BLaER1 treated with 17β-estradiol and CSF1 and Interleukin-3, amounts not matched to agents 10 nM and 100 nM (cell line): ENCODE results near the gene PTBP3.

Source experiments
- H3K27ac ChIP-seq, 11 experiments: shearing (Covaris generic); formaldehyde crosslinking; 2 replicates each; pipeline ENCODE4 v1.8.1; 2022
- H3K27me3 ChIP-seq, 11 experiments: shearing (Covaris generic); formaldehyde crosslinking; 2 replicates each; pipeline ENCODE4 v1.8.1; 2022
- H3K36me3 ChIP-seq, 11 experiments: shearing (Covaris generic); formaldehyde crosslinking; 2 replicates each; pipeline ENCODE4 v1.8.1; 2022
- H3K4me1 ChIP-seq, 10 experiments: shearing (Covaris generic); formaldehyde crosslinking; 2 replicates each; pipeline ENCODE4 v1.8.1; 2022
- H3K4me2 ChIP-seq, 11 experiments: shearing (Covaris generic); formaldehyde crosslinking; 2 replicates each; pipeline ENCODE4 v1.8.1; 2022
- H3K4me3 ChIP-seq, 10 experiments: shearing (Covaris generic); formaldehyde crosslinking; 2 replicates each; pipeline ENCODE4 v1.8.1; 2022
- H3K9ac ChIP-seq, 11 experiments: shearing (Covaris generic); formaldehyde crosslinking; 2 replicates each; pipeline ENCODE4 v1.8.1; 2022
- H3K9me3 ChIP-seq, 11 experiments: shearing (Covaris generic); formaldehyde crosslinking; replicated peaks in 1 of 11; 2 replicates each; pipeline ENCODE4 v1.8.1; 2022
- H4K20me1 ChIP-seq, 11 experiments: shearing (Covaris generic); formaldehyde crosslinking; 2 replicates each; pipeline ENCODE4 v1.8.1; 2022
- Cebpa-rat ChIP-seq, 11 experiments: shearing (Covaris generic); IDR thresholded peaks; 2 replicates each; pipeline ENCODE4 v1.8.1; 2022

The PTBP3 gene

DNA sequence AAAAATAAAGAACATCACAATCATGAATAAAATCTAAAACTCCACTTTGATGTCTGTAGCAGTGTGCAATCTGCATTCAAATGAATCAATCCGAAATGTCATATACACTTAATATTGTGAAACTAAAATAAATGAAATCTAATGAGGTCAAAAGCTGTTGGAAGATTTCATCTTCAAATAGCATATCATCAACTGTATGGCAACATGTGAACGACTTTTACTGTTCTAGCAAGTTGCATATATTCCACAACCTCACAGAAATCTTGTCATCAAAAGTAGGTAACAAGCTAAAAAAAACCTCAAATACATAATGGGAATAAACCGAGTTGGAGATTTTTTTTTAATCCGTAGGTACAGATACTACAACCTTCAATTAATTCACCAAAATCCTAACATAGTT, 1.2 kb downstream of the PTBP3 start:
- Histone ChIP-seq H3K4me3 (peak overlapping the region; percentile 83 to 99 (median 98)), H3K36me3 (peaks cover 0 to 20% (median 11%) of the 10 kb centered on the region in 11 experiments; a peak in 14 of 22 replicates), H4K20me1 (peaks cover 21 to 58% (median 46%) of the 10 kb centered on the region in 11 experiments; a peak in 20 of 22 replicates), H3K4me2 (peak overlapping the region; percentile 64 to 98 (median 79)), H3K27ac (peak overlapping the region; percentile 98 to 99 (median 99); a peak in 21 of 22 replicates), H3K4me1 (peaks cover 13 to 42% (median 34%) of the 10 kb centered on the region in 10 experiments), H3K9me3 (peaks cover 0 to 1% (median 0%) of the 10 kb centered on the region in 11 experiments; a peak in 3 of 22 replicates), H3K27me3 (no peaks in the 10 kb centered on the region), H3K9ac (peak overlapping the region; percentile 97 to 100 (median 99))
- no peak for TF ChIP-seq Cebpa-rat (IDR thresholded peaks at IDR 0.05)

DNA sequence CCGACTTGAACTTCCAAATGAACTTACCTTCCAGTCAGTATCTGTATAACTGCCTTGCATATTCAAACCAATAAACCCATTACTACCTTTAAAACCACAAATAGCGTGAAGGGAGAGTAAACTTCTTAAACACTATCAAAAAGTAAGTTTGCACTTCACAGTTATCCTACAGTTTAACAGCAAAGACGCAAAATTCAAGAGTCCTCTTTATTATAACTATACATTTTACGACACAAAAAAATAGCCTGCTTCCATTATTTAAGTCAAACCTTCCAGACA, 1.8 kb downstream of the PTBP3 start:
- Histone ChIP-seq H3K9ac (peak overlapping the region; percentile 59 to 100 (median 99); a peak in 18 of 22 replicates), H3K4me2 (peak overlapping the region; percentile 64 to 98 (median 79)), H3K27me3 (no peaks in the 10 kb centered on the region), H3K4me3 (peak overlapping the region; percentile 83 to 99 (median 98)), H3K4me1 (peaks cover 13 to 48% (median 34%) of the 10 kb centered on the region in 10 experiments), H4K20me1 (peaks cover 26 to 64% (median 52%) of the 10 kb centered on the region in 11 experiments; a peak in 20 of 22 replicates), H3K27ac (peak overlapping the region in 9 of 11 experiments; percentile 8 to 99 (median 99); a peak in 15 of 22 replicates), H3K9me3 (peaks cover 0 to 6% (median 0%) of the 10 kb centered on the region in 11 experiments; a peak in 4 of 22 replicates), H3K36me3 (peaks cover 0 to 26% (median 11%) of the 10 kb centered on the region in 11 experiments; a peak in 15 of 22 replicates)
- TF ChIP-seq Cebpa-rat (IDR thresholded peaks at IDR 0.05): no peak

- Histone ChIP-seq H3K4me3 (no peak overlapping the region), H3K27ac (no peak overlapping the region), H3K9ac (no peak overlapping the region), H3K4me1 (peaks cover 7 to 66% (median 26%) of the 10 kb centered on the region in 10 experiments), H4K20me1 (peaks cover 27 to 93% (median 68%) of the 10 kb centered on the region in 11 experiments; a peak in 21 of 22 replicates), H3K4me2 (peak overlapping the region in 2 of 11 experiments; percentile 2 to 48; a peak in 2 of 22 replicates), H3K36me3 (peaks cover 6 to 57% (median 38%) of the 10 kb centered on the region in 11 experiments; a peak in 20 of 22 replicates), H3K27me3 (no peaks in the 10 kb centered on the region), H3K9me3 (peaks cover 8 to 34% (median 28%) of the 10 kb centered on the region in 11 experiments; a peak in 21 of 22 replicates)
- no peak for TF ChIP-seq Cebpa-rat (IDR thresholded peaks at IDR 0.05)
These were observed 4.9 kb downstream of the PTBP3 start for GRCh38 chr9:112328545-112328944.

- no peaks in the 10 kb centered on the region for H3K27me3 ChIP-seq
- H3K4me1 ChIP-seq: peaks cover 7 to 66% (median 26%) of the 10 kb centered on the region in 10 experiments
- no peak overlapping the region for H3K4me3 ChIP-seq
- peaks cover 31 to 97% (median 73%) of the 10 kb centered on the region in 11 experiments; a peak in 21 of 22 replicates for H4K20me1 ChIP-seq
- H3K9ac ChIP-seq: no peak overlapping the region
- H3K4me2 ChIP-seq: peak overlapping the region in 2 of 11 experiments; percentile 2 to 48; a peak in 1 of 22 replicates
- no peak for TF ChIP-seq Cebpa-rat (IDR thresholded peaks at IDR 0.05)
- H3K36me3 ChIP-seq: peaks cover 10 to 64% (median 44%) of the 10 kb centered on the region in 11 experiments; a peak in 20 of 22 replicates
- H3K27ac ChIP-seq: no peak overlapping the region
- H3K9me3 ChIP-seq: peaks cover 14 to 41% (median 34%) of the 10 kb centered on the region in 11 experiments; a peak in 21 of 22 replicates
These were observed 5.5 kb downstream of the PTBP3 start for GRCh38 chr9:112327718-112328450.

DNA sequence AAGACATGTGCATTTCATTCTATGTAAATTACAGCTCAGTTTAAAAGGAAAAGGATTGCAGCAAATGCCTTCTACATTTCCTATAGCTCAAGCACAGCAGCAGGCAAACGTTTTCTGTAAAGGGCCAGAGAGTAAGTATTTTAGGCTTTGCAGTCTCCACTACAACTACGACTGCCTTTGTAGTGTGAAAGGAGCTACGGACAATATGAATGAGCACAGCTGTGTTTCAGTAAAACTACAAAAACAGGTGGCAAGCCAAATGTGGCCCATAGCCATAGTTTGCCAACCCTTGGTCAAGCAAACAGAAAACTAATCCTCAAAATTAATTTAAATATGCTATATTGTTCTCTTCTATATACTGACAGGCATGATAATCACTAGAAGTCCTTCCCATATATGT, 7.2 kb downstream of the PTBP3 start:
- TF ChIP-seq Cebpa-rat (IDR thresholded peaks at IDR 0.05): no peak
- H3K27ac ChIP-seq: no peak overlapping the region
- peaks cover 4 to 66% (median 15%) of the 10 kb centered on the region in 10 experiments; a peak in 19 of 20 replicates for H3K4me1 ChIP-seq
- H4K20me1 ChIP-seq: peaks cover 44 to 99% (median 80%) of the 10 kb centered on the region in 11 experiments; a peak in 21 of 22 replicates
- H3K27me3 ChIP-seq: no peaks in the 10 kb centered on the region
- H3K9me3 ChIP-seq: peaks cover 16 to 57% (median 49%) of the 10 kb centered on the region in 11 experiments; a peak in 21 of 22 replicates
- H3K36me3 ChIP-seq: peaks cover 14 to 81% (median 59%) of the 10 kb centered on the region in 11 experiments; a peak in 21 of 22 replicates
- no peak overlapping the region for H3K4me3 ChIP-seq
- H3K4me2 ChIP-seq: peak overlapping the region in 2 of 11 experiments; percentile 22 to 38; a peak in 2 of 22 replicates
- no peak overlapping the region for H3K9ac ChIP-seq

- Histone ChIP-seq H3K9me3 (peaks cover 16 to 59% (median 54%) of the 10 kb centered on the region in 11 experiments; a peak in 21 of 22 replicates), H3K4me2 (peak overlapping the region in 2 of 11 experiments; percentile 22 to 38; a peak in 3 of 22 replicates), H4K20me1 (peaks cover 40 to 100% (median 80%) of the 10 kb centered on the region in 11 experiments; a peak in 21 of 22 replicates), H3K36me3 (peaks cover 14 to 86% (median 65%) of the 10 kb centered on the region in 11 experiments; a peak in 21 of 22 replicates), H3K27me3 (no peaks in the 10 kb centered on the region), H3K4me3 (no peak overlapping the region), H3K27ac (no peak overlapping the region), H3K9ac (no peak overlapping the region), H3K4me1 (peaks cover 2 to 64% (median 10%) of the 10 kb centered on the region in 10 experiments; a peak in 19 of 20 replicates)
- no peak for TF ChIP-seq Cebpa-rat (IDR thresholded peaks at IDR 0.05)
These were observed 7.8 kb downstream of the PTBP3 start for GRCh38 chr9:112325600-112325999.

GRCh38 chr9:112325127-112325526, 8.3 kb downstream of the PTBP3 start:
- Histone ChIP-seq H3K9me3 (peaks cover 16 to 59% (median 54%) of the 10 kb centered on the region in 11 experiments; a peak in 21 of 22 replicates), H4K20me1 (peaks cover 36 to 98% (median 79%) of the 10 kb centered on the region in 11 experiments; a peak in 20 of 22 replicates), H3K27me3 (no peaks in the 10 kb centered on the region), H3K9ac (no peak overlapping the region), H3K27ac (no peak overlapping the region), H3K4me3 (no peak overlapping the region), H3K4me2 (peak overlapping the region in 1 of 11 experiments; percentile 38; a peak in 1 of 22 replicates), H3K36me3 (peaks cover 14 to 88% (median 66%) of the 10 kb centered on the region in 11 experiments; a peak in 21 of 22 replicates), H3K4me1 (peaks cover 0 to 59% (median 5%) of the 10 kb centered on the region in 10 experiments; a peak in 15 of 20 replicates)
- TF ChIP-seq Cebpa-rat (IDR thresholded peaks at IDR 0.05): no peak

- Histone ChIP-seq H3K9me3 (peaks cover 16 to 76% (median 70%) of the 10 kb centered on the region in 11 experiments; a peak in 21 of 22 replicates), H3K4me2 (no peak overlapping the region), H3K27me3 (no peaks in the 10 kb centered on the region), H3K4me1 (peaks cover 0 to 45% (median 0%) of the 10 kb centered on the region in 10 experiments; a peak in 8 of 20 replicates), H3K36me3 (peaks cover 21 to 88% (median 77%) of the 10 kb centered on the region in 11 experiments; a peak in 21 of 22 replicates), H3K27ac (no peak overlapping the region), H3K9ac (no peak overlapping the region), H4K20me1 (peaks cover 23 to 98% (median 72%) of the 10 kb centered on the region in 11 experiments; a peak in 20 of 22 replicates), H3K4me3 (no peak overlapping the region)
- no peak for TF ChIP-seq Cebpa-rat (IDR thresholded peaks at IDR 0.05)
These were observed 10.0 kb downstream of the PTBP3 start for GRCh38 chr9:112323378-112323854.
